GM18907 (cell line): ENCODE data around the gene GUCY1A2.
"Not testable (repeated sequence)": the region's sequence is repeated elsewhere in the genome, so short reads cannot be mapped to it uniquely, and the experiment has no call there.

Source experiments
- ATAC-seq: cut with Tn5 transposase; IDR thresholded peaks from one replicate; pipeline ENCODE4 v1.9.1; 2021; ENCODE audit warnings: mild to moderate bottlenecking, moderate library complexity; ENCODE audit not compliant: unreplicated experiment

The GUCY1A2 gene

DNA sequence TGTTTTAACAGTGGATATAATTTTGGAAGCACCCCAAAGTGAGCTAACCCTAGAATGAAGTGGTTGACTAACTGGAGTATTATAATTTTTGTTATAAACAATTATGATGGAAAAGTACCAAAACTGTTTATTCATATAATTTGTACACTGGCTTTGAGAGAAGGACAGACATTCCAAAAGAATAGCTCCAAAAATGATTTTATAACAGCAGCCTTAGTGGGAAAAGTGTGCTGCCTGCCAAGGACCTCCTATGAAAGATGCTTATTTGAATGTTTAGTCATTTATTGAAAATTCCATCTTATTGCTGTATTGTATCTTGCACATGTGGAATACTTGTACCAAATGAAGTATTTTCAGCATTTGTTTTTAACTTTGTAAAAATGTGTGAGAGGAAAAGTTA, 169.8 kb downstream of the GUCY1A2 start:
- ATAC-seq = no peak

DNA sequence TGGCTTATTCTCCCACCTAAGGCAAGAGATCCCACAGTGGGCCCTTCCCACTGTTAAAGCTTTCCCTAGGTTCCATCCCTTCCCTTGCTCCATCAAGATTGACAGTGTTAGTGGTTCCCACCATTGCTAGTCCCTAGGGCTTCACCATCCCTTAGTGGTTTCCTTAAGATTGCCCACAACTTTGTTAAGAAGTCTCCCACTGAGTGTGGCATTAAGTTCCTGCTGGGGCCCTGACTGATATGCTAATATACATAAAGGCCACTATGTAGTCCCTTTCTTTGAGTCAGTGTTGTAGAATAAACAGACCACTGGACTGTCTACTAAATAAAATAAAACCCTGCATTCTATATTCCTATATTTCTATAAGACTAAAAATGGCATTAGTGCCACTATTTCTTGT, 176.1 kb downstream of the GUCY1A2 start:
- no peak for ATAC-seq

DNA sequence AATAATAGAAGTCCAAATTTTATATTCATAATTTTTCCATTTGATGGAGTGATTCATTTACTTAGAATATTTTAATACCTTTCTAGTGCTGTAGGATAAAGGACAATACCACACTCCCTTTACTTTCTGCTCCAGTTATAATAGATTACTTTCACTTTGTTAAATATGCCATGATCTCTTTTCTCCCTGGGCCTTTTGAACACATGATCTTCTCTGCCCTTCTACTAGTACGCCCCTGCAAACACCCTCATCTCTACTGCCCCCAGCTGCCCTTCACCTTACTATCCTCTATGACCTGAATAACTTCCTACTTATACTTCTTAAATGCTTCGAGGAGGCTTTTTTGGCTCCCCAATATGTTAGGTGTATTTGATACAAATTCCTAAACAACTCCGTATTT, 177.3 kb downstream of the GUCY1A2 start:
- no peak for ATAC-seq

DNA sequence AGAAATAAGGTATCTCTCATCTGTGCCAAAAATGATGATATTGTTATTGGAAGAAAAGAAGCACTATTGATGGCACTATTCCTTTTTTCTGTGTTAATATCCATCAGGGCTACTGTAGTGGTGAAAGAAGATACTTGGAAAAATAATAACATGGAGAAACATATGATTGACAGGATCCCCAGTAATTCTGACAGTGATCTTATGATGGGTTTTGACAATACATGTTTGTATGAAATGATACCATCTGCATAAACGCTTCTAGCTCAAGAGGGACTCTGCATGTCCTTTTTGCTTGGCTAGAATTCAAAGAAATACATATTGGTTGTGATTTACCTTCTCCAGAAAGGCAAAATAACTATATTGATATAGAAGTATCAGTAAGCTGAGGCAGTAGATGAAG, 178.1 kb downstream of the GUCY1A2 start:
- no peak for ATAC-seq

GRCh38 chr11:106834567-106834966, 183.7 kb downstream of the GUCY1A2 start:
- no peak for ATAC-seq

DNA sequence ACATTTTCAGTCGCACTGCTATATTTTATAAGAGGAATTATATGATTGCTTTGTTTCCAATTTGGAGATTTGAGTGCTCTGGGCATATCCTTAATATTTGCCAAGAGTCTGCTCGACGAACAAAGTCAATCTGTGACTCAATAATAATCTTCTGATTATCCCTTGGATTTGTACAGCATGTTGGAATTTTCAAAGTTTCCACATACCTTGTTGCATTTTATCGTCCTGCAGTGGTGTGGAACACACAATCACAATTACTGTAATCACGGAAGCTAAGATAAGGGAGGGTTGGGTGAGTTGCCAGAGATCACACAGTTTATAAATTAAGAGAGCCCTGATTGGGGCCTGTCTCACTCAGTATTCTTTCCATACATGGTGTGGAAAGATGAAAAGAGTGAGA, 189.3 kb downstream of the GUCY1A2 start:
- no peak for ATAC-seq

DNA sequence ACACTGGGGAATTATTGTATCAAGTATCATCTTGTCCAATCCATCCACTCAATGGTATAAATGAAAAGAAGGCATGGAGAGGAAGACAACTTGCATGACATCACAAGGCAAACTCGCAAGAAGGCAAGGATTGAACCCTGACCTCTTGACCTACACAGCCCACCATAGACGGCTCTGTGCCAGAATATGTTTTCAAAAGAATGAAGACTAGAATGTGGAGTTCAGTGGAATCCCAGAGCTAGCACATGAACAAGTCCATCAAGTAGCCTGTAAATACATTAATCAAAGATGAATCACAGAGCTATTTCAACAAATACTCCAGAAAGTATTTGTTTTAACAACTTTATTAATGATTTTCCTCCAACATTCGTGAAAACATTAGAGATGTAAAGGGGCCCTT, 189.7 kb downstream of the GUCY1A2 start:
- no peak for ATAC-seq

GRCh38 chr11:106827687-106828086, 190.6 kb downstream of the GUCY1A2 start:
- no peak for ATAC-seq

DNA sequence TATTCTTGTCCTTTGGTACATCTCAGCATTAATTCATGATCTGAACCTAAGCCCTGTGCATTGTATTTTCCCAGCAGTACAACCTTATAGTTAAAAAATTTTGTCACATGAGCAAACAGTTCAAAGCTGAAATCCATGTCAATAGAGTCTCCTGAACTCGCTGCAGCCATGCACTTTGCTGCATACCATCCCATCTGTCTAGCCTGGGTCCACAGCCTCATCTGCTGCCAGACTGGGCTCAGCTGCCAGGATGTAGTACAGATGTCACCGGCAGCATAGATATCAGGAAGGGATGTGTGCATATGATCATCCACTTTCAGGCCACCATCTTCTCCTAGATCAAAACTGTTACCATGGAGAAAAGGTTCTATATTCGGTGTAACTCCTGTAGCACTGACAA, 191.7 kb downstream of the GUCY1A2 start:
- ATAC-seq = not testable (repeated sequence)

GRCh38 chr11:106821826-106822225, 196.4 kb downstream of the GUCY1A2 start:
- no peak for ATAC-seq

GRCh38 chr11:106821291-106821690, 197.0 kb downstream of the GUCY1A2 start:
- no peak for ATAC-seq

DNA sequence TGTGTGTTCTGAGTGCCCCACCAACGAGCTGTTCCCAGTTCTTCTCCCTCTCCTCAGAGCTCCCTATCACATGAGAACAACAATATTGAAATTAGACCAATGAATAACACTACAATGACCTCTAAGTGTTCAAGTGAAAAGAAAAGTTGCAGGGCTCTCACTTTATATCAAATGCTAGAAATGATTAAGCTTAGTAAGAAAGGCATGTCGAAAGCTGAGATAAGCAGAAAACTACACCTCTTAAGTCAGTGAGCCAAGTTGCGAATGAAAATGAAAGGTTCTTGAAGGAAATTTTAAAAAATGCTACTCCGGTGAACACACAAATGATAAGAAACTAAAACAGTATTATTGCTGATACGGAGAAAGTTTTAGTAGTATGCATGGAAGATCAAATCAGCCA, 199.8 kb downstream of the GUCY1A2 start:
- no peak for ATAC-seq

- ATAC-seq = no peak
These were observed 203.1 kb downstream of the GUCY1A2 start for GRCh38 chr11:106815209-106815608.

GRCh38 chr11:106813806-106814205, 204.5 kb downstream of the GUCY1A2 start:
- ATAC-seq = no peak

GRCh38 chr11:106794058-106794457, 224.2 kb downstream of the GUCY1A2 start:
- ATAC-seq = no peak

- ATAC-seq = no peak
These were observed 228.9 kb downstream of the GUCY1A2 start for GRCh38 chr11:106789406-106789805.

GRCh38 chr11:106787454-106787853, 230.8 kb downstream of the GUCY1A2 start:
- ATAC-seq = no peak

GRCh38 chr11:106785913-106786650, 232.2 kb downstream of the GUCY1A2 start:
- ATAC-seq = no peak

DNA sequence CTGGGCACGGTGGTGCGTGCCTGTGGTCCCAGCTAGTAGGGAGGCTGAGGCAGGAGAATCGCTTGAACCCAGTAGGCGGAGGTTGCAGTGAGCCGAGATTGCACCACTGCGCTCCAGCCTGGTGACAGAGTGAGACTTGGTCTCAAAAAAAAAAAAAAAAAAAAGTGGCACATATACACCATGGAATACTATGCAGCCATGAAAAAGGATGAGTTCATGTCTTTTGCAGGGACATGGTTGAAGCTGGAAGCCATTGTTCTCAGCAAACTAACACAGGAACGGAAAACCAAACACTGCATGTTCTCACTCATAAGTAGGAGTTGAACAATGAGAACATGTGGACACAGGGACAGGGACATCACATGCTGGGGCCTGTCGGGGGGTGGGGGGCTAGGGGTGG, 241.0 kb downstream of the GUCY1A2 start:
- not testable (repeated sequence) for ATAC-seq

DNA sequence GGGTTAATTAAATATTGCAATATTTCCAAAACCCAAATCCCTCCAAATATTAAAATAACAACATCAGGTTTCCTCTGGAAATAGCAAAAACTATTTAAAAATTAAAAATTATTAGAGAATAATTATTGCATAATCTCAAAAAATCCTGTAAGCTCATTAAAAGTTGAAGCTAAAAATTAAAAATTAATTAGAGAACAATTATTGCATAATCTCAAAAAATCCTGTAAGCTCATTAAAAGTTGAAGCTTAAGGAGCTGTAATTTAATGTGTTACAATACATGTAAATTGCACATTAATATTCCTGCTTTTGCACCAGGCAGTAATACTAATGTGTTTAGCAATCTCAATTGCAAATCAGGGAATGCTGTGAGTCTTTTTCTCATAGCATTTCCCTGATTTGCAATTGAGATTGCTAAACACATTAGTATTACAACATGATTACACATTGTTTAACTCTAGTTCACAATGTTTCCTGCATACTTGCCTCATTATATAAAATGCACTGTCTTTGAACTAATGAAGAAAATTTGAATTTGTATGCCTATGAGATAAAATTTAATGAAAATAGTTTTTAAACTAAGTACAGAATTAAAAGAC, 247.7 kb downstream of the GUCY1A2 start:
- no peak for ATAC-seq

- ATAC-seq = no peak
These were observed 252.6 kb downstream of the GUCY1A2 start for GRCh38 chr11:106765469-106766258.

GRCh38 chr11:106763501-106763900, 254.8 kb downstream of the GUCY1A2 start:
- no peak for ATAC-seq
